ENCODE measurements around the gene PLXDC1. TPM values are rescaled to one million over a fixed set of nuclear protein-coding genes. Genes with fewer than 3 reads are reported as not detected.
A peak's percentile ranks its signal among the peaks of the same experiment; 100 is the strongest.

PLXDC1 gene
- total RNA-seq, 3 donors from 2014 or later = 11.8 to 37.7 (median 23.1) TPM

GRCh38 chr17:39071573-39071972 lies 79.9 kb downstream of the PLXDC1 start:
- Histone ChIP-seq H3K4me3 (no peak overlapping the region), H3K27ac (no peak overlapping the region), H3K4me1 (no peaks in the 10 kb centered on the region), H3K36me3 (no peaks in the 10 kb centered on the region), H3K9me3 (no peaks in the 10 kb centered on the region), H3K27me3 (no peaks in the 10 kb centered on the region)
- TF ChIP-seq CTCF (IDR thresholded peaks at IDR 0.05) (no peak), POLR2A (IDR thresholded peaks at IDR 0.05) (no peak), POLR2AphosphoS5 (IDR thresholded peaks at IDR 0.05) (no peak)
- intact Hi-C loops (cut with DNase I; ENCODE audit: low total_unique reads) = no loop called here
- no peak for DNase-seq (ENCODE audit: low spot score in 2 of 2)

GRCh38 chr17:39069114-39069756 lies 82.2 kb downstream of the PLXDC1 start:
- no peaks in the 10 kb centered on the region for H3K27me3 ChIP-seq
- H3K9me3 ChIP-seq = no peaks in the 10 kb centered on the region
- peaks cover 0 to under 1% of the 10 kb centered on the region in 2 donors for H3K4me1 ChIP-seq
- H3K4me3 ChIP-seq = no peak overlapping the region
- intact Hi-C loops (cut with DNase I; ENCODE audit: low total_unique reads) = no loop called here
- TF ChIP-seq CTCF (IDR thresholded peaks at IDR 0.05) (peak in 1 of 3 donors; percentile 41), POLR2A (IDR thresholded peaks at IDR 0.05) (no peak), POLR2AphosphoS5 (IDR thresholded peaks at IDR 0.05) (no peak)
- no peaks in the 10 kb centered on the region for H3K36me3 ChIP-seq
- DNase-seq (ENCODE audit: low spot score in 2 of 2) = no peak
- H3K27ac ChIP-seq = no peak overlapping the region

GRCh38 chr17:39064819-39065218 lies 86.6 kb downstream of the PLXDC1 start:
- H3K4me3 ChIP-seq = no peak overlapping the region
- H3K9me3 ChIP-seq = no peaks in the 10 kb centered on the region
- TF ChIP-seq POLR2AphosphoS5 (IDR thresholded peaks at IDR 0.05) (no peak), CTCF (IDR thresholded peaks at IDR 0.05) (no peak), POLR2A (IDR thresholded peaks at IDR 0.05) (no peak)
- H3K27me3 ChIP-seq = no peaks in the 10 kb centered on the region
- H3K4me1 ChIP-seq = peaks cover 7 to 17% of the 10 kb centered on the region in 2 donors
- DNase-seq (ENCODE audit: low spot score in 2 of 2) = no peak
- intact Hi-C loops (cut with DNase I; ENCODE audit: low total_unique reads) = no loop called here
- peak overlapping the region; percentile 41 to 72 for H3K27ac ChIP-seq
- H3K36me3 ChIP-seq = no peaks in the 10 kb centered on the region

DNA sequence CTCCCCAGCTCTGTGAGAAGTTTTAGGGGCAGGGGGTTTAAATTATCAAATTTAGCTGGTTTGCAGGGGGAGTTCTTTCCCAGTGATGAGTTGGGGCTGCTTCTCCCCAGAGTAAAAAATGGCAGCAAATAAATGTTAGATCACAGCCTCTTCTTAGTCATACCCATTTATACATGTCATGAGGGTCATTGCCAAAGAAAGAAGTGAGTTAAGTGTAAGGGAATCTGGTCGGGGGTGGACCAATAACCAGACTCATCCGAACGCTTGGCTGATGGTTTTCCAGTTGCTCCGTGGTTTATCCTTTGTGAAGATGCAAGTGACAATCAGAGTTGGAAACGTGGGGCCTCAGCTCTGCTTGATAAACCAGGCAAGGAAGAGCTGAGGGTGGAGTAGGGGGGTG lies 87.1 kb downstream of the PLXDC1 start:
- Histone ChIP-seq H3K27ac (peak overlapping the region; percentile 41 to 72), H3K36me3 (no peaks in the 10 kb centered on the region), H3K4me1 (peaks cover 7 to 17% of the 10 kb centered on the region in 2 donors), H3K9me3 (no peaks in the 10 kb centered on the region), H3K4me3 (no peak overlapping the region), H3K27me3 (no peaks in the 10 kb centered on the region)
- TF ChIP-seq POLR2A (IDR thresholded peaks at IDR 0.05) (no peak), CTCF (IDR thresholded peaks at IDR 0.05) (no peak), POLR2AphosphoS5 (IDR thresholded peaks at IDR 0.05) (no peak)
- DNase-seq (ENCODE audit: low spot score in 2 of 2) = no peak
- intact Hi-C loops (cut with DNase I; ENCODE audit: low total_unique reads) = no loop called here

DNA sequence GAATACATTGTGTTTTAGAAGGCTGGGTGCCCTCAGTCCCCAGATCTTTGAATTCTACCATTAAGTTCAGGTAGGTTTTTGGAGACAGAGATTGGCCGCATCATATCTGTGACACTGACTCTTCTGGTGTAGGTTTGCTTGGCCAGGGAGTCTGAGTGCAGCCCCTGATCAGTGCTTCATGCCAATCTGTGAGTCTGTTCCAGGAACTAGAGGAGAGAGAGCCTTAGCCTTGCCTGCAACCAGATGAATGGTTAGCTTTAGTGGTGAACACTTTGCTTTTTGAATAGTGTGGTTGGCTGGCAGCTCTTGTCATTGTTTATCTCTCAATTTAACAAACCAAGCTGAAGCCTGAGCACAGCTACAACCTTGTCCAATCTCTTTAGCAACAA lies 87.8 kb downstream of the PLXDC1 start:
- DNase-seq (ENCODE audit: low spot score in 2 of 2) = no peak
- no peaks in the 10 kb centered on the region for H3K27me3 ChIP-seq
- intact Hi-C loops (cut with DNase I; ENCODE audit: low total_unique reads) = no loop called here
- H3K4me1 ChIP-seq = peaks cover 7 to 17% of the 10 kb centered on the region in 2 donors
- H3K27ac ChIP-seq = peak overlapping the region; percentile 14 to 48
- H3K9me3 ChIP-seq = no peaks in the 10 kb centered on the region
- no peak overlapping the region for H3K4me3 ChIP-seq
- H3K36me3 ChIP-seq = no peaks in the 10 kb centered on the region
- no peak for TF ChIP-seq POLR2AphosphoS5 (IDR thresholded peaks at IDR 0.05)
- TF ChIP-seq POLR2A (IDR thresholded peaks at IDR 0.05) = no peak
- TF ChIP-seq CTCF (IDR thresholded peaks at IDR 0.05) = no peak
